Gastrocnemius medialis (tissue), 4 donors: ENCODE results near the gene STARD8. TPM values are rescaled to one million over a fixed set of nuclear protein-coding genes. Genes with fewer than 3 reads are reported as not detected.
"Not testable (repeated sequence)": the region's sequence is repeated elsewhere in the genome, so short reads cannot be mapped to it uniquely, and the experiment has no call there.

ENCODE experiments used
- ATAC-seq, 2 donors: fragments of 150-250 bp; one replicate each; pipeline ENCODE4 v1.9.1; 2016
- DNase-seq, 2 donors: peaks; one replicate each; pipeline ENCODE4 v3.0.0-alpha.2; 2019
- H3K27ac ChIP-seq, 4 donors: fragments of 200-600 bp; sonication (generic); 1 replicate in 1 of 4; 2 replicates in 3 of 4; pipeline ENCODE4 v1.5.1; 2016 to 2018; ENCODE audit warnings: mild to moderate bottlenecking in 2 of 4, moderate library complexity in 1 of 4
- H3K27me3 ChIP-seq, 3 donors: fragments of 200-600 bp; sonication (generic) in 2 of 3; 1 replicate in 1 of 3; 2 replicates in 2 of 3; pipeline versions ENCODE4 v1.5.1 to v1.6.0; 2016 to 2019; ENCODE audit warnings: mild to moderate bottlenecking in 1 of 3, moderate library complexity in 1 of 3
- H3K36me3 ChIP-seq, 2 donors: fragments of 200-600 bp; sonication (generic) in 1 of 2; one replicate each; pipeline ENCODE4 v1.5.1; 2017 to 2018
- H3K4me1 ChIP-seq, 2 donors: fragments of 200-600 bp; sonication (generic) in 1 of 2; one replicate each; pipeline ENCODE4 v1.5.1; 2016 to 2017; ENCODE audit warnings: mild to moderate bottlenecking in 2 of 2
- H3K4me3 ChIP-seq, 4 donors: fragments of 200-600 bp; sonication (generic) in 3 of 4; 1 replicate in 1 of 4; 2 replicates in 3 of 4; pipeline ENCODE4 v1.5.1; 2016 to 2019; ENCODE audit warnings: mild to moderate bottlenecking in 2 of 4
- H3K9me3 ChIP-seq, 3 donors: fragments of 200-600 bp; sonication (generic) in 2 of 3; 1 replicate in 1 of 3; 2 replicates in 2 of 3; pipeline ENCODE4 v1.5.1; 2016 to 2019
- POLR2A ChIP-seq, 2 donors: fragments of 450-650 bp; IDR thresholded peaks; one replicate each; pipeline ENCODE4 v1.6.1; 2017; ENCODE audit warnings: antibody characterized with exemption in 2 of 2, mild to moderate bottlenecking in 2 of 2, moderate library complexity in 2 of 2
- in situ Hi-C, 4 donors: fragments of 200-750 bp; cut with MboI; loops; one replicate each; pipeline versions ENCODE4 v1.15.0 to v1.8.0; 2017; ENCODE audit warnings: low sequenced_read_pairs in 4 of 4
- intact Hi-C: fragments of 100-400 bp; cut with DNase I; formaldehyde crosslinking; loops from one replicate; pipeline ENCODE4 v1.15.1; 2023; ENCODE audit warnings: low total_unique reads
- total RNA-seq, 4 donors: library from RNA; depleted of rRNA; stranded (reverse); fragments of >200 nt; gene quantifications; one replicate each; pipeline versions ENCODE4 v1.1.0 to v1.2.3, GENCODE V29; 2016
- TF ChIP-seq, protein P1 (sequence below), 5 experiments: fragments of 450-650 bp in 3 of 5; fragments of 200-600 bp in 2 of 5; sonication (generic) in 2 of 5; IDR thresholded peaks in 4 of 5; conservative IDR thresholded peaks in 1 of 5; 1 replicate in 4 of 5; 2 replicates in 1 of 5; pipeline ENCODE4 v1.5.1; 2016 to 2019; ENCODE audit warnings: antibody characterized with exemption in 5 of 5, mild to moderate bottlenecking in 3 of 5, moderate library complexity in 3 of 5

The STARD8 gene
- total RNA-seq, 4 donors from 2014 or later = 6.6 to 9.4 (median 9.1) TPM

DNA sequence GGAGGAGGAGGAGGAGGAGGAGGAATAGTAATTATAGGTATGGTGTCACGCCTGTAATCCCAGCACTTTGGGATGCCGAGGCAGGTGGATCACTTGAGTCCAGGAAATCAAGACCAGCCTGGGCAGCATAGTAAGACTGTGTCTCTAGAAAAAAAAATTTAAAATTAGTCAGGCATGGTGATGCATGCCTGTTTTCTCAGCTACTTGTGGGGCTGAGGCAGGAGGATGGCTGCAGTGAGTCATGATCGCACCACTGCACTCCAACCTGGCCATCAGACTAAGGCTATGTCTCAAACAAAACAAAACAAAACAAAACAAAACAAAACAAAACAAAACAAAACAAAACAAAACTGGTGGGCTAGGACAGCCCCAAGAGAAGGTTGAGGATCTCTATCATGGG lies 3.0 kb downstream of the STARD8 start:
- intact Hi-C loops = no loop called here
- TF ChIP-seq POLR2A (IDR thresholded peaks at IDR 0.05) = no peak
- TF ChIP-seq, protein P1, sequence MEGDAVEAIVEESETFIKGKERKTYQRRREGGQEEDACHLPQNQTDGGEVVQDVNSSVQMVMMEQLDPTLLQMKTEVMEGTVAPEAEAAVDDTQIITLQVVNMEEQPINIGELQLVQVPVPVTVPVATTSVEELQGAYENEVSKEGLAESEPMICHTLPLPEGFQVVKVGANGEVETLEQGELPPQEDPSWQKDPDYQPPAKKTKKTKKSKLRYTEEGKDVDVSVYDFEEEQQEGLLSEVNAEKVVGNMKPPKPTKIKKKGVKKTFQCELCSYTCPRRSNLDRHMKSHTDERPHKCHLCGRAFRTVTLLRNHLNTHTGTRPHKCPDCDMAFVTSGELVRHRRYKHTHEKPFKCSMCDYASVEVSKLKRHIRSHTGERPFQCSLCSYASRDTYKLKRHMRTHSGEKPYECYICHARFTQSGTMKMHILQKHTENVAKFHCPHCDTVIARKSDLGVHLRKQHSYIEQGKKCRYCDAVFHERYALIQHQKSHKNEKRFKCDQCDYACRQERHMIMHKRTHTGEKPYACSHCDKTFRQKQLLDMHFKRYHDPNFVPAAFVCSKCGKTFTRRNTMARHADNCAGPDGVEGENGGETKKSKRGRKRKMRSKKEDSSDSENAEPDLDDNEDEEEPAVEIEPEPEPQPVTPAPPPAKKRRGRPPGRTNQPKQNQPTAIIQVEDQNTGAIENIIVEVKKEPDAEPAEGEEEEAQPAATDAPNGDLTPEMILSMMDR (IDR thresholded peaks at IDR 0.05 in 4 of 5, conservative IDR thresholded peaks at IDR 0.05 in 1 of 5) = no peak
- Histone ChIP-seq H3K9me3 (no peaks in the 10 kb centered on the region), H3K36me3 (no peaks in the 10 kb centered on the region), H3K27me3 (no peaks in the 10 kb centered on the region), H3K4me1 (no peaks in the 10 kb centered on the region), H3K27ac (no peak overlapping the region), H3K4me3 (no peak overlapping the region)
- no peak for ATAC-seq
- DNase-seq = no peak
- in situ Hi-C loops = no loop called here

GRCh38 chrX:68651110-68651509 lies 3.6 kb downstream of the STARD8 start:
- Histone ChIP-seq H3K4me3 (no peak overlapping the region), H3K27me3 (no peaks in the 10 kb centered on the region), H3K9me3 (no peaks in the 10 kb centered on the region), H3K36me3 (no peaks in the 10 kb centered on the region), H3K4me1 (no peaks in the 10 kb centered on the region), H3K27ac (no peak overlapping the region)
- in situ Hi-C loops (no loop called here), intact Hi-C loops (no loop called here)
- ATAC-seq (no peak), DNase-seq (no peak)
- TF ChIP-seq POLR2A (IDR thresholded peaks at IDR 0.05) = no peak
- TF ChIP-seq, protein P1 (IDR thresholded peaks at IDR 0.05 in 4 of 5, conservative IDR thresholded peaks at IDR 0.05 in 1 of 5) = no peak

- Histone ChIP-seq H3K4me1 (no peaks in the 10 kb centered on the region), H3K9me3 (no peaks in the 10 kb centered on the region), H3K4me3 (no peak overlapping the region), H3K27me3 (no peaks in the 10 kb centered on the region), H3K36me3 (no peaks in the 10 kb centered on the region), H3K27ac (no peak overlapping the region)
- intact Hi-C loops (no loop called here), in situ Hi-C loops (no loop called here)
- ATAC-seq (no peak), DNase-seq (no peak)
- TF ChIP-seq POLR2A (IDR thresholded peaks at IDR 0.05) = no peak
- TF ChIP-seq, protein P1 (IDR thresholded peaks at IDR 0.05 in 4 of 5, conservative IDR thresholded peaks at IDR 0.05 in 1 of 5) = no peak
These were observed 5.1 kb downstream of the STARD8 start for GRCh38 chrX:68652326-68653170.

- in situ Hi-C loops (no loop called here), intact Hi-C loops (no loop called here)
- ATAC-seq (no peak), DNase-seq (no peak)
- H3K9me3 ChIP-seq = no peaks in the 10 kb centered on the region
- H3K4me1 ChIP-seq = no peaks in the 10 kb centered on the region
- H3K4me3 ChIP-seq = no peak overlapping the region
- no peak overlapping the region for H3K27ac ChIP-seq
- H3K27me3 ChIP-seq = no peaks in the 10 kb centered on the region
- H3K36me3 ChIP-seq = no peaks in the 10 kb centered on the region
- no peak for TF ChIP-seq POLR2A (IDR thresholded peaks at IDR 0.05)
- TF ChIP-seq, protein P1 (IDR thresholded peaks at IDR 0.05 in 4 of 5, conservative IDR thresholded peaks at IDR 0.05 in 1 of 5) = no peak
These were observed 7.2 kb downstream of the STARD8 start for GRCh38 chrX:68654693-68655092.

DNA sequence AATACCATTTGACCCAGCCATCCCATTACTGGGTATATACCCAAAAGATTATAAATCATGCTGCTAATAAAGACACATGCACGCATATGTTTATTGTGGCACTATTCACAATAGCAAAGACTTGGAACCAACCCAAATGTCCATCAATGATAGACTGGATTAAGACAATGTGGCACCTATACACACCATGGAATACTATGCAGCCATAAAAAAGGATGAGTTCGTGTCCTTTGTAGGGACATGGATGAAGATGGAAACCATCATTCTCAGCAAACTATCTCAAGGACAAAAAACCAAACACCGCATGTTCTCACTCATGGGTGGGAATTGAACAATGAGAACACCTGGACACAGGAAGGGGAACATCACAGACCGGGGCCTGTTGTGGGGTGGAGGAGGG lies 9.0 kb downstream of the STARD8 start:
- H3K27me3 ChIP-seq, intact Hi-C loops, H3K4me3 ChIP-seq, in situ Hi-C loops, ATAC-seq, H3K27ac ChIP-seq, H3K36me3 ChIP-seq, H3K9me3 ChIP-seq, DNase-seq, H3K4me1 ChIP-seq: not testable (repeated sequence)
